NCI-H510A (cell line): ENCODE measurements around the gene PPP2R2B.

Experiments
- DNase-seq: peaks from one replicate; lab custom pipeline; 2025; lab: John Stamatoyannopoulos, UW

Gene PPP2R2B

GRCh38 chr5:146825033-146825432 is 53.5 kb downstream of the PPP2R2B start:
- DNase-seq, result no peak

DNA sequence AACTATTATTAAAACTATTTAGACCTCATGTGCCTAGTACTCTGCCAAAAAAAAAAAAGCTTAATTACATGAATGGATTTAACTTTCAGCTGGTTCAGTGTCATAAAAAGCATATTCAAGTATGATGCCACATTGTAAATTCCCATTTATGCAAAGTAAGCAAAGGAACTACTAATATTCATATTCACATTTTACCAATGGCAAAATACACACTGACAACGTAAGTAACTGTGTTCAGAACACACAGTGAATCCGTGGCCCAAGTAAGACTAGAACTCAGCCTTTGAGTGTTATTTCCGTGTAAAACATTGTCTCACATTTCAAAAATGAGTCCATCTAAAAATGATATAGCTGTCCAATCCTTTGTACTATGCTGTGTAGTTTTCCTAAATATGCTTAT is 56.8 kb downstream of the PPP2R2B start:
- no peak for DNase-seq

DNA sequence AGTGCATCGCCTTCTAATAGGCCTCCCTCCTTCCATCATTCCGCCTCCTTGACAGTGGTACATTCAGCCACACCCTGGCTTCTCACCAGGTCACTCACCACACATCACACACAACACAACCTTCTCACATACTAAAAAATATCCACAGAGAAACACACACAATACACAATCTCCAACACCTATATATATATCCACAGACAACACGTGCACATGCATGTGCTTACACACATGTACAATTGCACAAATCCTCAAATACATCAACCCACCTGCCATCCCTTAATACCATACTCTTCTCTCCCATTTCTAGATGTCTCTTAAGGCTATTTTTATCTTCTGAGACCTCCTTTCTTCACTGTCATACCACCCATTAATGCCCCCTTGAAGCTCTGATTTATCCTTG is 57.6 kb downstream of the PPP2R2B start:
- no peak for DNase-seq

- DNase-seq, result no peak
These were observed 59.7 kb downstream of the PPP2R2B start for GRCh38 chr5:146818822-146819221.

DNA sequence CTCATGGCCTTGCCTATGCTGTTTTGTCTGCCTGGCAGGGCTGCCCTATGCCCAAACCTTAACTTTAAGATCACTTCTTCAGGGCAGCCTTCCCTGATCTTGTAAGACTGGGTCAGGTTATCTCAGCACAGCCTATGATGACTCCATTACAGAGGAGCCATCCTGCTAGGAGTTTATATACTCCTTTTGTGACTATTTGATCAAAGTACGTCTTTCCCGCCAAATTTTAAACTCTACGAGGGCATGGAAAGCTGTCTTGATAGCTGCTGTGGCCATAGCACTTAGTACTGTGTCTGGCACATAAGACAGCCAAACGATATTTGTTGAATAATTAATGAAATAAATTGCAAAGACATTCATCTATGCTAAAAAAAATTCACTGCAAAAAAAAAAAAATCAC is 60.6 kb downstream of the PPP2R2B start:
- DNase-seq, result no peak

- DNase-seq, result no peak
These were observed 61.7 kb downstream of the PPP2R2B start for GRCh38 chr5:146816775-146817387.

- no peak for DNase-seq
These were observed 63.1 kb downstream of the PPP2R2B start for GRCh38 chr5:146815411-146815810.

DNA sequence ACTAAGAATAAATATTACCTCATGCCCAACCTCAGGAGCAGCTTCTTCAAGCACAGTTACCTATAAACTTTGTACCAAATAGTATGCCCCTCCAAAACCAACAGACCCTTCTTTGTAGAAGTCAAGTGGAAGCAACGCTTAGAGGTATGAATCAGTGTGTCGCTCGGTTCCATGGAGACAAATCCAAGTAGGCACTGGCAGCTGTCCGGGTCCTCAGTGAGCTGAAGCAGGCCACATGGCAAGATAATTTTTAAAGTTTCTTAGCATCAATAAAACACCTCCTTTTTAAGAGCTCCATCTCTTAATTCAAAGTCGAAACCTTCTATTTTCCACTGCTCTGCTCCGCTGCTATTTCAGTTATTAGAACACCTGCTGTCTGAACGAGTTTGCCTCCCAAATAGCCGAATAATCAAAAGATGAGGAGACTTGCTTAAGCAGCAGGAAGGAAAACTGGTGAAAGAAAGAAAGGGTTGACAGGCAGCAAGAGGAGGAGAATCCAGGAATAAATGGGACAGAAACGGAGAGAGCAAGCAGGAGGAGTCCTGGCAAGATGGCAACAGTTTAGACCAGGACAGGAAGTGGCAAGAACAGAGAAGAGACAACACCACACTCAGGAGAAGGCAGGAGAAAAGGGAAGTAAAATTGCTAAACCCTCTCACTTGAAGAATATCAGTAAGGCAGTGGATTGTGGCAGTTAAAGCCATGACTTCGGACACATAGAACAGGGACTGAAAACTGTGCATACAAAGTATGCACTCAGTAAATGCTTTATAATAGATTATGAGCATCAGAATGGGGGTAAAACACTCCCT is 65.0 kb downstream of the PPP2R2B start:
- DNase-seq, result no peak

GRCh38 chr5:146805081-146805480 is 73.5 kb downstream of the PPP2R2B start:
- no peak for DNase-seq

DNA sequence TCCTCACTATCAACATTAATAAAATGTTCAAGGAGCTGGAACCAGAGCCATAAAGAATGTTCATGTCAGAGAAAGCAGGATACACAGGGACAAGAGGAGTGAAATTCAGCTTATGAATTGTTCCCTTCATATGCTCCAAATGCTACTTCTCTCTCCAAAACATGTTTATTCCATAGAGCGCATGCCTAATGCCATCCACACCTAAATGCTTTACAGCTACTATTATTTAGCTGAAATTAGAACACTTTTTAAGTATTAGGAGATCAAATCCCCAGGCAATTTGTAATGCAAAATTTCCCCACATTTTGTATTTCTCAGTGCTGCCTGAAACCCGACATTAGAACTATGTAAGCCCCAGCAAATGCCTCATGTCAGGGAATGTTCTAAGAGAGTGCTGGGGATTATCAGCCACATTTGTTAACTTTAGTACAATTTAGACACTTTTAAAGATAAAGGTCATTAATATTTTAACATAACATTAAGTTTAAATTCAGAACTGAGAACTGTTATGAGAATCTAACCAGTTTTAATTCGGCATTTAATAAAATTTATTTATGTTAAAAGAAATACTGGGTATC is 75.5 kb downstream of the PPP2R2B start:
- no peak for DNase-seq

- no peak for DNase-seq
These were observed 78.9 kb downstream of the PPP2R2B start for GRCh38 chr5:146799671-146800070.

DNA sequence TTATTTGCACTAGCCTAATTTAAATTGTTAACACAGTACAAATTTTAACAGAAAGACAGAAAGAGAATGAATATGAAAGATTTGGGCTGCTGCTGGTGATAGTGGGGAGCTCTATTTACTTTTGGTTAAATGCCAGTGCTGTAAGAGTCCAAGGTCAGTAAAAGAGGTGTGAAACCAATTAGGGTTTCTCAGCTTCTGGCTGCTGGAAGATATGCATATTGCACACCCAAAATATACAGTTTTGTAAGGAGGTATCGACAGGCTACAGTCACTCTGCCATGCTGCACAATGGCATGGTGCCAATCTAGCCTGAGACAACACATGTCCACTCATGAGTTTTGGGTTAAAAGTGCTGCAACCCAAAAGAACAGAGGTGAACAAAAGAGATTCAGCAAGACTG is 79.3 kb downstream of the PPP2R2B start:
- no peak for DNase-seq

- no peak for DNase-seq
These were observed 80.9 kb downstream of the PPP2R2B start for GRCh38 chr5:146797658-146798057.

DNA sequence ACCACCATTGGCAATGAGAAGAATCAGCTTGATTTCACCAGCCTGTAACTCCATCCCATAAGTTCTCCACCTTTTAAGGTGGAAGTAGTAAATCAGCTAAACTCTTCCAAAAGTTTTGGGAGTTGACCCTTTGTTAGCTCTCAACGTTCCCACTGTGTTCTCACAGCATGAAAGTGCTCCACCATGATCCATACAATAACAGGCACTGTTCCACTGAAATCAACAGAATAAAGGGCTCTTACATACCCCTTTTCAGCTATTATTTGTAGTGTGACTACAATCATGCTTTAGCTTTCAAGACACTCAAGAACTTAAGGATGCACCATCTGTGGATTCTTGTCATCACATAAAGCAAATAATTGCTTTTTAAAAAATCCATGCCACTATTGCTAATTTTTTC is 81.6 kb downstream of the PPP2R2B start:
- no peak for DNase-seq

DNA sequence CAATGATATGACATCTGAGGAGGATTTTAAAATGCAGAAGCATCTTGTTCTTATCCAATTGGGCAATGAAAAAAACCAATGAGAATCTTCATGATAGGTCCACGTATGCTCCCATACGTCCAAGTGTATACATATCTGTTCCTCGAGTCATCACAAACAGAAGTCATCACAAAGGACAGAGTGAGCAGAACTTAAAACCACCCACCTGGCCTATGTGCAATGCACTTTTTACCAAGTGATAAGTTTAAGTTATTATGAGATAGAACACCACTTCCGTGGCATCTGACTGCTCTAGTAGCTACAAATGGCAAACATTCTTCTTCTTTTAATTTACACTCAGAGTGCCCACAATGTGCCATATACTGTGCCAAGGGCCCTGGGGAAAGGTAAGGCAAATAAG is 82.4 kb downstream of the PPP2R2B start:
- DNase-seq, result no peak

DNA sequence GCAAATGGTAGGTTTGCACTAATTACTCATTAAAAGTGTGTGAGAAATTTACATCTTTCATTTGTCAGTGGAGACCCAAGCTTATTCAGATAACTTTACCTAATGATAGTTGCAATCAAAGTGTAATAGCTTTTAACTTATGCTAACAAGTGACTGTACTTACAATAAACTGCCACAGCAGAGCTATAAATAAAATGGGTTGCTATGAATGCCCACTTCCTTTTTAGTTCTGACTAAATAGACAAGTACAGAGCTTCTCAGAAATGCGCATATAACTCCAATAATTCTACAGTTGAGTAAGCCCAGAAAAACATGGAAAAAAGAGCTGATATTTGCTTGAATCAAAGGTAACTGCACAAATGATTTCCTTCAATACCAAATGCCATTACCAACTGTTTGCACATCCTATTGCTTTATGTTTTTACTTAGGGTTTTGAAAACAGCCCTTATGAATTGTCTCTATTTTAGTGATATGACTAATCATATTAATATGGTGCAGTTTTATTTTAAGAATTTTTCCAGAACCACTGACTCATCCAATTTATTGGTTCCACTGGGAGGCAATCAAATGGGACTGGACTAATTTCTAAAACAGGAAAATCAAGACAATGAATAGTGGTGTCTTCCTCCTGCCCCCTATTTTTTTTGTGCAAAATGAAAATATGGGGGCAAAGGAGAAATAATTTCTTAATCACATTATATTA is 84.1 kb downstream of the PPP2R2B start:
- DNase-seq, result no peak

DNA sequence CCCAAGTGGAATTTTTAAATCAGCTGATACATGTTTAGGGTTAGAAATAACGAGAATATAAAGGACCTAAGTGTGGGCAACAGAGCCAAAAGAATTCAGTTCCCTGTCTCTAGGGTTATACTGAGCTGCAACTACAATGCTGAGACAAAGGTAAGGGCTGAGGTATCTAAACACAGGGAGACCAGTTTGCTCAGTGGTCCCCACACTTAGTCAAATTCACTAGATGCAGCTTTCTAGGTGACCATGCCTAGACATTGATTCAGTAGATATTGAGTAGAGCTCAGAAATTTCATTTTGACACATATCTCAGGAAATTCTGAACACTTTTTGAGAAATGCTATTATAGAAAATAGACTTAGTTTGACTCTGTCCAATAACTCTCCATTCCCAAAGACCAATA is 84.8 kb downstream of the PPP2R2B start:
- no peak for DNase-seq

DNA sequence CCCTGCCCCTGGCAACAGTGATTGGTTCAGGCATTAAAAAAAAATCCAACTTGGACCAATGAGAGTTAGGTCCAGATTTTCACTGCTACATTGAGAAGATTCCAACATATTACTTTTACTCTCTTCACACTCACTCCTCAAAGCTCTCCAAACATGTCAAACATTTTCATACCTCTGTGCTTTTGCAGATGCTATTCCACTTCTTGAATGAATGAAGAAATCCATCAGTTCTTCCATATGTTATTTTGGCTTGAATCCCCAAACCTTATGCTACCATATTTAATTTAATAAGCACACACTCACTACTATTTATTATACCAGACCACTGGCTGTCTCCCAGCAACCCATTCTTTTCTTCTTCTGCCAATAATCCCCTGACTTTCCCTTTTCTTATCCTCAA is 87.1 kb downstream of the PPP2R2B start:
- DNase-seq, result no peak

DNA sequence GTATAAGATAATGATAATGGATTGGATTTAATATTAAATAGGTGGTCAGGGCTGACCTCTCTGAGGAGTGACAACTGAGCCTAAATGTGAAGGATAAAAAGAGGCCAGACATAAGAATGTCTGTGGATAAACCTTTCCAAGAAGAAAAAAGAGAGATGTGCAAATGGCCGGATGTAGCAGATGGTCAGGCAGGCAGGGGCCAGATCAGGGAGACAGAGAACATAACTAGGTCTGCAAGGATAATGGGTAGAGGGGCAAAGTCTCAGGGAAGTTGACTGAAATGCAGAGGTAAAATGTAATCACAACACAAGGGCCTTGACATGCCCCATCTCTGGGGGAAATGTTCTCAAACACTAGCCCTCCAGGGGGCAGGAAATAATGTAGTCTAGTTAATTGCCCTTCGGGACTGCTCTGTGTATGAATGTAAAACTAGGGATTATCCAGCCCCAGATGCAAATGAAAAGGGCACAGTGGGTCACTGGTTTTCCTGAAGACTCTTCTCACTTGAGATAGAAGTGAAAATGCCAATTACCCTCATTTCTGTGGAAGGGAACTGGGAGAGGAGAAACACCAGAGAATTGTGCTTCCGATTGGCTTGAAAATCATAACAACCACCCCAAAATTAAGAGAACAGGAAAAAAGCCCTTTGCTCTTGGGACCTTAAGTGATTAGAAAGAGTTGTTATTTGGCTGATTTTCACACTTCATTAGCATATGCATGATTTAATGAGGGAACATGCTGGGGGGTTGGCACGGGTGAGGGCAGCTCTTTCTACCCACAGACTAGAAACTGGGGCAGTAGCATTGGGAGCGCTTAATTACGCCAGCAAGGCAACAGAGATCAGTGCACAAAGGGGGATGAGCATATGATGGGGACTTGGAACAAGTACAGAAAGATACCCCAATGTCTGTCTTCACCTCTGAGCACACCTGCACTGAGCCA is 88.6 kb downstream of the PPP2R2B start:
- no peak for DNase-seq

- no peak for DNase-seq
These were observed 89.7 kb downstream of the PPP2R2B start for GRCh38 chr5:146788898-146789297.

DNA sequence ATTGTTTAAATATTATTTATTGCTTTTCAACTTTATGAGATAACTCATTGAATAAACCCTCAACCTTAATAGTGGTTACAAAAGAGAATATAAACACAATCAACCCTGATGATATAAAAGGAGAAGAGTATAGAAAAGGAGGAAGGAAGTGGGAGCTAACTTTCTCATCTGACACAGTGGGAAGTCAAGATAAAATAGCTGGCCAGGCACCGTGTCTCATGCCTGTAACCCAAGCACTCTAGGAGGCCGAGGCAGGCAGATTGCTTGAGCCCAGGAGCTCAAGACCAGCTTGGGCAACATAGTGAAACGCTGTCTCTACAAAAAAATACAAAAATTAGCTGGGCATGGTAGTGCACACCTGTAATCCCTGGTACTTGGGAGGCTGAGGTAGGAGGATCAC is 93.5 kb downstream of the PPP2R2B start:
- DNase-seq, result no peak

DNA sequence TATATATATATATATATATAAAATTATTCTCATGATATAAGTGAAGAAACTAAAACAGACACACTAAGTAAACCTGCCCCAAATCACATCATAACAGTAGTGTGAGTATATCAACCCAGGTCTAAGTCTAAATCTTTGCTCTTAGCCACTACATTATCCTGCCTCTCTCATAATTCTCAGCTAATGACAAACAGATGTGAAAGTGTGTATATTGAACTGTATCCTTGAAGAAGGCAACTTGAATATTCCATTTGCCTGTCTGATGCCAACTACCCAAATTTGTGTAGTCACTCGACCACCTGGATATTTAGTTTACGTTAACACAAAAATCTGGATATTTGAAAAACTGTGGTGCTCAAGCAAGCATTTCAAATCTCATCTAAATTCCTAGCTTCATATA is 97.4 kb downstream of the PPP2R2B start:
- DNase-seq, result no peak
